ENCODE data around the gene MOB1B.
"Not testable (repeated sequence)": the region's sequence is repeated elsewhere in the genome, so short reads cannot be mapped to it uniquely, and the experiment has no call there.

The MOB1B gene

GRCh38 chr4:70901984-70902576 lies at the start of gene MOB1B:
MOB1B (plus strand) TSS chr4:70902369; CDS start chr4:70902537, 168 bp downstream.
- FAIRE-seq, result no peak

GRCh38 chr4:70855464-70855863 lies 46.7 kb upstream of the MOB1B start:
- no peak for FAIRE-seq

- FAIRE-seq, result no peak
These were observed 43.7 kb upstream of the MOB1B start for GRCh38 chr4:70858454-70858853.

- no peak for FAIRE-seq
These were observed 43.1 kb upstream of the MOB1B start for GRCh38 chr4:70859066-70859465.

DNA sequence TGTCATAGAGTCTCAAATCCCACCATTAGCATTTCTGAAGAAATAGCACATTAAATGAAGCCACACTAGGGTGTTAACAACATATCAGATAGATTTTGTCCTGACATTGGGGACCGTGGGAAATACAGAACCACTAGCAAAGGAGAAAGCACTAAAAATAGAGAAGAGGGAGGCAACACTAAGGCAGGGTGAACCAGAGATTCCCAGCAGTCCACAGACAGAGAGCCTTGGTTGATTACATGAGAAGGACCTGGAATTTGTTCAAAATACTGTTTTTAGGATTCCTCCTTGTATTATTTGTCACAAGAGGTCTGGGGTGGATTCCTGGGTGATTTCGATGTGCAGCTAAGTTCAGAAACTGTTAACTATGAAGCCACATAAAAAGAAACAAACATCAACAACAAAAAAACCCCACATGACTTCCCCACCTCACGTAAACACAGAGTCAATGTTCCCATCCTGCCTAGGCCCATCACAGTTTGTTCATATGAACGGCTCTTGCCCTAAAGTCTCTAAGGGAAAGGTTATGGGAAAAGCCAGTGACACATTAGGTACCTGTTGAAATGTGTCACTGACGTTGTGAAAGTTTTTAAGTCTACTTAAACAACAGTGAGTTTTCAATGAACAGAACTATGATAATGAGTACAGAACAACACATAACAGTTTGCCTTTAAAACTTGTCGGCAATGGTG lies 38.9 kb upstream of the MOB1B start:
- FAIRE-seq, result no peak

GRCh38 chr4:70868778-70869177 lies 33.4 kb upstream of the MOB1B start:
- FAIRE-seq, result no peak

DNA sequence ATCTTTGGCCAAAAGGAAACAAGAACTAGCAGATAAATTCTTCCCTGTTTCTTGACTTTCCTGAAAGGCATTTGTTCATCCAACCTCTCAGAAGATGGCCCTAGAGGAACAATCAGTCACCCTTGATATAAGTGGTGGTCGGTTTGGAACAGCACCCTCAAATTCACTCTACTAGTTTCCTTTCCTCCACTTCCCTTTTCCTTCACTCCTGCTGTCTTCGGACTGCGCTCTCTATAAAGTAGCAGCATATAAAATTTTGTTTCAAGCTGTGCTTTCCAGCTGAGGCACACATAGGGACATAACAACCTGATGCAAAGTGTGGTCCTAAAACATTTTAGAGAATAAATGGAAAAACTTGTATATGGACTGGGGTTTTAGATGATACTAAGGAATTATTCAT lies 29.0 kb upstream of the MOB1B start:
- no peak for FAIRE-seq

DNA sequence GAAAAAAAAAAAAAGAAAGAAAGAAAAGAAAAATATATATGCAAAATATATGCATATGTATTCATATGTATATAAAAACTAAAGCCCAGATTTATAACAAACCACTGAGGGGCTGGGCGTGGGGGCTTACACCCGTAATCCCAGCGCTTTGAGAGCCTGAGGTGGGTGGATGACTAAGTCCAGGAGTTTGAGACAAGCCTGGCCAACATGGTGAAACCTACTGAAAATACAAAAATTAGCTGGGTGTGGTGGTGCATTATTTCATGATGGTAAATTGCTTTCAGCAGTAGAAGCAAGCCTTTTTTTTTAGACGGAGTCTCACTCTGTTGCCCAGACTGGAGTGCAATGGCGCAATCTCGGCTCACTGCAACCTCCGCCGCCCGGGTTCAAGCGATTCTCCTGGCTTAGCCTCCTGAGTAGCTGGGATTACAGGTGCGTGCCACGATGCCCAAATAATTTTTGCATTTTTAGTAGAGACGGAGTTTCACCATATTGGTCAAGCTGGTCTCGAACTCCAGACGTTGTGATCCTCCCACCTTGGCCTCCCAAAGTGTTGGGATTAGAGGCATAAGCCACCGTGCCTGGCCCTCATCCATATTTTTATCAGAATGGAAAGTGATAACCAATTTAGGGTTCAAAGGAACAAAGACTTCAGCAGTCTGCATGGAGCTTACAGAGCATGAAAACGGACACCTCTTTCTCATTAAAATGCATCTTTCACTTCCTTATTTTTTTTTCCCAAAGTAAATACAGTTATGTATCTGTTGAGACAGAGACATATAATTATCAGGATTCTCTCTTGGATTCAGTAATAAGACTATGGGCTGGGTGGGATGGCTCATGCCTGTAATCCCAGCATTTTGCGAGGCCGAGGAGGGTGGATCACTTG lies 27.7 kb upstream of the MOB1B start:
- FAIRE-seq, result no peak

DNA sequence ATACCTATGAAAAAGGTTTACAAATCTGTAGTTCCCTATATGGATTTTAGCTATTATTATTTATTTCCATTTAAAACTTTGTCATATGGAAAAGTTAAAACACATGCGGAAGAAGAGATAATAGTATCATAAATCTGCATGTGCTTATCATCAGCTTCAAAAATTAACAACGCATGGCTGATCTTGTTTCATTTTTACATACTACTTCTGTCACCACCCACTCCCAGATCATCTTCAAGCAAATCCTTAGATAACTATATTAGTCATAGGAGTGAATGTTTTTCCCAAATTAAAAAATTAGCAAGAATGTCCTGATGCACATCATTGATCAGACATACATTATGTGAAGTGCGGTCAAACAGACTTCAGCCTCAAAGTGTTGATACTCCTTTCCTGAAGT lies 24.6 kb upstream of the MOB1B start:
- no peak for FAIRE-seq

DNA sequence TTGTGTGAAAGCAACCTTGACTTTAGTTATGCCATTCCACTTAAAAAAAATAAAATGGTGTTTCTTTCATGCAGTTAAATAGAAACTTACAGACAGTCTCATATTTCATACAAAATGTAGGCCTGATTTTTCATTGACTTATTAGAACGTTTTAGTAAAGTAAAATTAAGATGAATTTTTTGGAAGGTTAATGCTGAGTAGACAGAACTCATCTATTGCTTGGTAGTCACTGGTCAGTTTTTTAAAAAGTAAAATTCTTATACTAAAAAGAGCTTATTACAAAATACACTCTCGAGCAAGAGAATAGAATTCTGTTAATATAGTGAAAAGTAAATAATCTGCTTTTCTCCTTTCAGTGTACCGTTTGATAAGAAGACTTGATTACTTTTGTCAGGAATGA lies 21.4 kb upstream of the MOB1B start:
- no peak for FAIRE-seq

DNA sequence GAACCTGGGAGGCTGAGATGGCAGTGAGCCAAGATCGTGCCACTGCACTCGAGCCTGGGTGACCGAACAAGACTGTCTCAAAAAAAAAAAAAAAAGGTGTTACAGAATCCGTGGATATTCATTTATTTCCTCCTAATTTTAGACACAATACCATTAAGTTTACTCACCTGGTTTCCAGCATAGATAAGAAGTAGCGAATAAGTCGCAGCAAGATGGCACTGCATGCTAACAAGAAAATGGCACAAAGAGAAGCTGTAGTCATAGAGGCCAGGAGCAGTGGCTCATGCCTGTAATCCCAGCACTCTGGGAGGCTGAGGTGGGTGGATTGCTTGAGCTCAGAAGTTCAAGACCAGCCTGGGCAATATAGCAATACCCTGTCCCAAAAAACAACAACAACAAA lies 17.0 kb upstream of the MOB1B start:
- FAIRE-seq, result no peak

DNA sequence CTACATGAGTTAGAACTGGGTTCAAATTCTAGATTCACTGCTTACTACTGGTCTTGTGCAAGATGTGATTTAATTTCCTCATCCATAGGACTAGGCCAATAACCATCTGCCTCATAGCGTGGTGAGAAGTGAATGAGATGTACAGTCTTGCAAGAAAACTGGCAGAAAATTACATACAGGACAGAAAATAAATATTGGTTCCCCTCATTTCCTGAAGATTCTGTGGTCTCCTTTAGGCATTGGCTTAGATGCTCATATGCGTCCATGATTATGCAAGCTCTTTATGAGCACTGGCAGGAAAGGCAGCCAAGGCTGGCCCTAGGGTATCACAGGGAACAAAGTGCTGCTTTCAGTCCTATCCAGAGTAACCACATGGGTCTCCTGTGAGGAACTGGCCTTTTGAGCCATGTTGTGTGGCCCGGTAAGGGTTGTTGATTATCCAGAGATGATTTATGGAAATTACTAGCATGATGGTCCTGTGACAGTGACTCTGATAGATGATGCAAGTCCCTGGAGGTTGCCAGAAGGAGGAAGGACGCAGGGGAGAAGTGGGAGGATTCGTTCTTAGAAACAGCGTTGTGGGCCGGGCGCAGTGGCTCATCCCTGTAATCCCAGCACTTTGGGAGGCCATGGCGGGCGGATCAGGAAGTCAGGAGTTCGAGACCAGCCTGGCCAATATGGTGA lies 9.9 kb upstream of the MOB1B start:
- FAIRE-seq, result no peak

DNA sequence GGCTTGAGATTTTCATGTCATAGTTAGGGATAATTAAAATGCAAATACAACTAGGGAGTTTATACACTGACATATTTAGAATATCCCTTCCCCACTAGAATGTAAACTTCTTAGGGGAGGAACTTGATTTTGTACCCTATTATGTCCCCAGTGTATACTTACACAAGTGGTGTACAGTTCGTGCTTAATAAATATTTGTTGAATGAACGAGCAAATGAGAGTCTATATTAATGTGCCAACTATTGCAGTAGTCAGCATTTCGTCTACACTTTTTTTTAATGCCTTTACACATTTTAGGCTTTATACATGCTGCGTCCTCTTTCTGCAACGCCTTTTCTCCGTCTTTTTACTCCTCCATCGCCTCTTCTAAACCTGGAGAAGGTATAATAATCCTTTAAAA lies 8.4 kb upstream of the MOB1B start:
- FAIRE-seq, result no peak

- no peak for FAIRE-seq
These were observed 6.8 kb upstream of the MOB1B start for GRCh38 chr4:70895405-70895804.

DNA sequence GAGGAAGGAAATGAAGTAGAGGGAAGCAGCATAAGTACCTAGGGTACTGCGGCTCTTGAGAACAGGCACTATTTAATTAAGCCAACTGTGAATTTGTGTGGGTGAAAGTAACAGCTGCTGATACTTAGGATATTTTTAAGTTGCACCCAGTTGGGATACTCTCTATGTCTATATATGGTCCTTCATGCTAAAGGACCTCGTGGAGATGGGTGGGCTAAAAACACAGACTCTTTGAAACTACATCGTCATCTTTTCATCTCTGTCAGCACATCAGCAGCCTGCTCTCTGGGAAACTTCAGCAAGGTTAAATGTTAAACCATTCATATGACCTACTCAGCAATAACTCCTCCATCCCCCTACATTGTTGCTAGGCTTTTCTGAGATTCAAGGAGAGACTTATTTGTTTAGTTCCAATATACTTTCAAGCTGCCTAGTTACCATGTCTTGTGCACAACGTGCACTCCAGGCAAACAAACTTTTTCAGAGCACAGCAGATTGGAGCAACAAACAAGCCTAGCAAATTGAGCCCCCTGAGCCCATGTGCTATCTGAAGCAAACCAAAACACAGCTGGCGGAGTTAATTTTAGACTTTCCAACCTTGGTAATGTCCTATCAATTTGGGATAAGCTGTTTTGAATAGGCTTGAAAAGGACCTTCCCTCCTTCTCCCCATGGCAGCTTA lies 6.2 kb upstream of the MOB1B start:
- no peak for FAIRE-seq

DNA sequence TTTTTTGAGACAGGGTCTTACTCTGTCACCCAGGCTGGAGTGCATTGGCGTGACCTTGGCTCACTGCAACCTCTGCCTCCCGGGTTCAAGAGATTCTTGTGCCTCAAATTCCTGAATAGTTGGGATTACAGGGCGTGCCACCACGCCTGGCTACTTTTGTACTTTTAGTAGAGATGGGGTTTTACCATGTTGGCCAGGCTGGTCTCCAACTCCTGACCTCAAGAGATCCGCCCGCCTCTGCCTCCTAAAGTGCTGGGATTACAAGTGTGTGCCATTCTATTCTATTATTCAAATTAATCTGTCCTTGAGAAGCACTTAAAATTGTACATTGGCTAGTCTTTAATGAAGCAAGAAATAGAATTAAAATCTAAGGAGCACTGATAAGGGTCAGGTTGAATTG lies 3.6 kb upstream of the MOB1B start:
- not testable (repeated sequence) for FAIRE-seq

- no peak for FAIRE-seq
These were observed 574 bp upstream of the MOB1B start for GRCh38 chr4:70901607-70901983.

DNA sequence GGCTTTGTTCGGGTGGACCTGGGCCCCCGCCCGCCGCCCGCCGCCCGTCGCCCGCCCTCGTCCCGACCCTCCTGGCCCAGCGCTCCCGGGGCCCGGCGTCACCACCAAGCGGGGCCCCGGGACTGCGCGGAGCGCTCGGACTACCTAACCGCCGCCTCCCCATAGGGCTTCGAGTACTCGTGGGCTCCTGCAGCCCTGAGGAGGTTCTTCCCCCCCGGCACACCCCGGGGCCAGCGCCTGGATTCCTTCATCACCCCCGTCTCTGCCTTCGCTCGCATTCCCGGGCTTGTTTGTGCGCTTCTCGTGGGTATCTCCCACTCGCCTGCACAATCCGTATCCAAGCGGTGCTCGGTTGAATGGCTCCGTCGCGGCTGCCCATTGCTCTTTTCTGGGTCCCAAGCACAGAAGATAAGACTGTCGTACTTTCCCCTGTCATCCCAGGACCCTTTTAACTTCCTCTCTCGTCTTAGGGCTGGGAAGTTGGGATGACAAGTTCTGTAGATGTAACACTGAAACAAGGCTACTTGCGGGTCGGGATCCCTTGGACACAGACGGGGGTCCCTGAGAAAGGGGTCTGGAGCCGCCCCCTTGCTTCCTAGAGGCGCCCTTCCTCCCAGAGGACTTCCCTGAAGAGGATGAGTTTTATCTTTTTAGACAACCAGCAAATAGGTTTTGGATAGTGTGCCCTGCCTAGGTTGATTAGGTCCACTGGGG lies 565 bp downstream of the MOB1B start:
- FAIRE-seq, result no peak

DNA sequence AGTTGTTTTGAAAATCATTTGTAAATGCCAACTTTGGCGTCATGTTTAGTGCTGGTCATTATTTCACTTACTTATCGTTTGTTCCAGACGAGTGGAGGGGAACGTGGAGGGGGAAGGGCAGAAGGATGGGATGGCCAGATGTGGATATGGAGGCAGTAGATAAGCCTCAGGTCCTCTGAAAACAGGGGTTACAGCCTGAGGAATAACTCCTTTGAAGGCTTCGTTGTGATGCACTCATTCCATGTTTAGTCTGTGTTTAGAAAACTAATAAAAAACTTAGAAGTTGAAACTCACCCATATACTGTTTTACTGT lies 1.1 kb downstream of the MOB1B start:
- FAIRE-seq, result no peak

DNA sequence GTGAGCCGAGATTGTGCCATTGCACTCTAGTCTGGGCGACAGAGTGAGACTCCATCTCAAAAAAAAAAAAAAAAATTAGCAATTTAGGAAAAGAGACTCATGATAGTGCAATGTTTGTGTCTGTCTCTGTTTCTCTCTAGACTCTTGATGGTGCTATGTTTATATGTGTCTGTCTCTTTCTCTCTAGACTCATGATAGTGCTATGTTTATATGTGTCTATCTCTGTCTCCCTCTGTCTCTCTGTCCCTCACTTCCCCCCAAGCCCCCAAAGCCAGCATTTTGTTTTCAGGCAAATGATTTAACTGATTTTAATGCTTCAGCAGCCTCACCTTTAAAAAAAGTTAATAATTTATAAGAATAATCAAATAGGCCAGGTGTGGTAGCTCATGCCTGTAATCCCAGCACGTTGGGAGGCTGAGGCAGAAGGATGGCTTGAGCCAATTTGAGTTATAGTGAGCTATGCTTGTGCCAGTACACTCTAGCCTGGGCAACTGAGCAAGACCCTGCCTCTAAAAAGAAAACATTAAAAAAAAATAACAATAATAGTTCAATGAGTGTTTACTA lies 6.9 kb downstream of the MOB1B start:
- FAIRE-seq, result no peak

DNA sequence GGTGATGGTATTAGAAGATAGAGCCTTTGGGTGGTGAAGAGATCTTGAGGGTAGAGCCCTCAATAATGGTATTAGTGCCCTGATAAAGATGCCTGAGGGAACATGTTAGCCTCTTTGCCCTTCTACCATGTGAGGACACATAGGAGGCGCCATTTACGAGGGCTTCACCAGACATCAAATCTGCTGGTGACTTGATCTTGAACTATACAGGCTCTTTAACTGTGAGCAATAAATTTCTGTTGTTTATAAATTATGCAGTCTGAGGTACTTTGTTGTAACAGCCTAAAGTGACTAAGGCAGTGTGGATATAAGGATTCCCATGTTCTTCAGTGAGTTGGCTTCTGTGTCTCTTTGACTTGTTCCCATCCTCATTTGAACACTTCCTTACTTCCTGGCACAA lies 11.8 kb downstream of the MOB1B start:
- FAIRE-seq, result no peak

- FAIRE-seq, result no peak
These were observed 12.5 kb downstream of the MOB1B start for GRCh38 chr4:70914631-70915030.

Measured in TTC549 (cell line).